ENCODE measurements around the gene ACKR3. TPM values are rescaled to one million over a fixed set of nuclear protein-coding genes. Genes with fewer than 3 reads are reported as not detected.

The ACKR3 gene
- total and polyA plus RNA-seq, 5 experiments from 2014 or later = 2.4 to 6.1 (median 5.0) TPM

GRCh38 chr2:236536727-236537398, 32.8 kb upstream of the ACKR3 start:
- ATAC-seq (peak; percentile 96 to 98), DNase-seq (peak; percentile 19 to 75 (median 50))
- POLR2A ChIA-PET = interaction anchor here (0.5 to 5.7 kb wide), 7 partner anchors 9 to 433 kb away, joined by 3 to 73 read pairs (median 6); partner anchors contain the start of gene ACKR3
- Mint-ChIP-seq H3K36me3 (peaks cover 14 to 21% (median 19%) of the 10 kb centered on the region in 3 donors), H3K4me3 (peak overlapping the region; percentile 93 to 100 (median 98)), H3K27me3 (no peaks in the 10 kb centered on the region), H3K4me1 (peaks cover 23 to 75% (median 60%) of the 10 kb centered on the region in 4 donors), H3K9me3 (peaks cover 0 to 3% (median 0%) of the 10 kb centered on the region in 9 donors), H3K27ac (peak overlapping the region; percentile 94 to 99 (median 97))

- Mint-ChIP-seq H3K9me3 (peaks cover 0 to 3% (median 0%) of the 10 kb centered on the region in 9 donors), H3K4me1 (peaks cover 27 to 89% (median 74%) of the 10 kb centered on the region in 4 donors), H3K27ac (peak overlapping the region; percentile 94 to 99 (median 96)), H3K36me3 (peaks cover 17 to 35% (median 24%) of the 10 kb centered on the region in 3 donors), H3K4me3 (peak overlapping the region; percentile 93 to 100 (median 98)), H3K27me3 (no peaks in the 10 kb centered on the region)
- peak in 1 of 2 donors; percentile 7 for ATAC-seq
- POLR2A ChIA-PET = interaction anchor here (0.6 to 5.7 kb wide), 3 partner anchors 10 to 1683 kb away, joined by 3 to 73 read pairs (median 36); partner anchors contain the start of gene ACKR3
- no peak for DNase-seq
Observed at GRCh38 chr2:236538242-236538641, 31.4 kb upstream of the ACKR3 start.

DNA sequence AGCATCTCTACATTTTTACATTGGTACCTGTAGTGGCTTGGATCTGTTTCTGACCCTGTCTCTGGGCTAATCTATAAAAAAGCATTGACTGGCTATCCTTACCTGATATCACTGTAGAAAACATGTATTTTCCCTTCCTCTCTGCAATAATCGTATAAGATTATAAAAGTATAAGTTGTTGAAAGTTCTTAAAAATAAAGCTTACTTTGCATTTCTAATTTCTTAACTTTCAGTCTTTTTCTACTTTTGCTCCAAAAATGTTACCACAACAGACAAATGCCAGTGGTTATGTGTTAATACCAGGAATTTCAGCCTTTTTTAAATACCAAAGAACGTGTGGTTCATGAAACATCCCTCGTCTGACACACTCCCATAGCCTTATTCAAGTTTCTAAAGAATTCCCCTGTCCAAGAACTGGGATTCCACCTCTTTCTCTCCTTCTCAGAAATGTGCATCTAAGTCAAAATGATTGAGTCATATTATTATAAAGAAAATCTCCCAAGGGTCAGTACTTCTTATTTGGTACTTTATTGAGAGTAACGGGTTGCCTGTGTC, 28.5 kb upstream of the ACKR3 start:
- Mint-ChIP-seq H3K9me3 (peaks cover 0 to 3% (median 0%) of the 10 kb centered on the region in 9 donors), H3K27ac (peak overlapping the region; percentile 37 to 99 (median 70)), H3K27me3 (no peaks in the 10 kb centered on the region), H3K4me3 (peak overlapping the region in 5 of 10 donors; percentile 8 to 93 (median 27)), H3K4me1 (peaks cover 40 to 97% (median 88%) of the 10 kb centered on the region in 4 donors), H3K36me3 (peaks cover 17 to 43% (median 26%) of the 10 kb centered on the region in 3 donors)
- no peak for DNase-seq
- ATAC-seq = no peak
- POLR2A ChIA-PET = interaction anchor here (1.2 kb wide), 1 partner anchor 26 kb away, joined by 3 read pairs; no protein-coding TSS in a partner anchor

GRCh38 chr2:236544362-236544761, 25.3 kb upstream of the ACKR3 start:
- POLR2A ChIA-PET = interaction anchor here (6.8 kb wide), 1 partner anchor 8 kb away, joined by 73 read pairs; no protein-coding TSS in a partner anchor
- no peaks in the 10 kb centered on the region for H3K27me3 Mint-ChIP-seq
- H3K9me3 Mint-ChIP-seq = peaks cover 0 to 3% (median 0%) of the 10 kb centered on the region in 9 donors
- ATAC-seq = no peak
- peak overlapping the region in 8 of 10 donors; percentile 16 to 71 (median 56) for H3K4me3 Mint-ChIP-seq
- H3K36me3 Mint-ChIP-seq = peaks cover 17 to 46% (median 26%) of the 10 kb centered on the region in 3 donors
- no peak for DNase-seq
- peak overlapping the region; percentile 82 to 99 (median 94) for H3K27ac Mint-ChIP-seq
- H3K4me1 Mint-ChIP-seq = peaks cover 53 to 98% (median 94%) of the 10 kb centered on the region in 4 donors

DNA sequence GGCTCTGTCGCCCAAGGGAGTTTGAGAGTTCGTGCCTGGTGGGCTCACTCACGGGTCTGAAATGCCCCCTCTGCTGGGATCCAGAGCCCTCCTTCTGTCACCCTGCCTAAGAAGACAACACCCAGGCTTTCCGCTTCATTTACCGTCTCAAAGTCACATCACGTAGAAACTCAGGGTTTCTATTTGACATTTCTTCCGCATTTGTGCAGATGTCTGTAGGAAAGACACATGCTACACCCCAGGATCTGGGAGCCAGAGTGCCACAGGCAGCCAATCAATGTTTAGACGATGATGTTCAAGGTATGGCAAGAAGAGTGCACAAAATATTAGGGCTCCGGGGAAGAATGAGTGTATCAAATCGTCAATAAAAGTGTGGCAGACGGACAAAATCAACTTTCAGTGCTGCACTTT, 24.4 kb upstream of the ACKR3 start:
- Mint-ChIP-seq H3K27me3 (no peaks in the 10 kb centered on the region), H3K27ac (peak overlapping the region; percentile 82 to 99 (median 94)), H3K9me3 (peaks cover 0 to 3% (median 0%) of the 10 kb centered on the region in 9 donors), H3K36me3 (peaks cover 8 to 39% (median 22%) of the 10 kb centered on the region in 3 donors), H3K4me1 (peaks cover 51 to 98% (median 94%) of the 10 kb centered on the region in 4 donors), H3K4me3 (peak overlapping the region; percentile 36 to 84 (median 68))
- no peak for DNase-seq
- POLR2A ChIA-PET = interaction anchor here (1.3 to 6.8 kb wide), 4 partner anchors 9 to 540 kb away, joined by 3 to 73 read pairs (median 12); no protein-coding TSS in a partner anchor
- ATAC-seq = no peak

- POLR2A ChIA-PET = interaction anchor here (1.0 to 6.8 kb wide), 5 partner anchors 9 to 539 kb away, joined by 3 to 73 read pairs (median 6); no protein-coding TSS in a partner anchor
- H3K27ac Mint-ChIP-seq = peak overlapping the region; percentile 82 to 99 (median 96)
- peak; percentile 57 to 65 for ATAC-seq
- peak overlapping the region; percentile 61 to 84 (median 70) for H3K4me3 Mint-ChIP-seq
- H3K27me3 Mint-ChIP-seq = no peaks in the 10 kb centered on the region
- peaks cover 0 to 3% (median 0%) of the 10 kb centered on the region in 9 donors for H3K9me3 Mint-ChIP-seq
- H3K4me1 Mint-ChIP-seq = peaks cover 51 to 98% (median 95%) of the 10 kb centered on the region in 4 donors
- H3K36me3 Mint-ChIP-seq = peaks cover 6 to 34% (median 16%) of the 10 kb centered on the region in 3 donors
- peak in 4 of 10 donors; percentile 7 to 43 (median 32) for DNase-seq
Observed at GRCh38 chr2:236545814-236546480, 23.7 kb upstream of the ACKR3 start.

DNA sequence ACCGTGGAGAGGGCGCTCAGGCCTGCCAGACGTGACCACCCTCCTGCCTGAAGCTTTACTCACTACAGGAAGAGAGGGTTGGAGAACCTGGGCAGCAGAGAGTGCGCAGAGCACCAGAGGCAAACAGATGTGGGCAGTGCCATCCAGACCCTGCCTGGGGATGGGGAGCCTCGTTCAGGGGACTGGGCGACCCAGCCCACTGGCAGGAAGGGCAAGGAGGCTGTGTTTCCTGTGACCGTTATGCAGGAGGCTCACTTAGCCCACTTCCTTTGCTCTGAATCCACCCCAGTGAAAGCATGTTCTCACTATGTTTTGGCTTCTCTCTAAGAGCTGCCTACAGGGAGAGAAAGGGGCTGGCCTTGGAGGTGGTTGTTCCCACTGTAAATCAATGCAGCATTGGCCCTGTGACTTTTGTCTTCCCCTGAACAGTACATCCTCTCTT, 23.0 kb upstream of the ACKR3 start:
- Mint-ChIP-seq H3K36me3 (peaks cover 5 to 28% (median 10%) of the 10 kb centered on the region in 3 donors), H3K9me3 (peaks cover 0 to 3% (median 0%) of the 10 kb centered on the region in 9 donors), H3K27ac (peak overlapping the region; percentile 82 to 99 (median 96)), H3K27me3 (no peaks in the 10 kb centered on the region), H3K4me1 (peaks cover 52 to 98% (median 94%) of the 10 kb centered on the region in 4 donors), H3K4me3 (peak overlapping the region; percentile 61 to 84 (median 70))
- DNase-seq (peak in 7 of 10 donors; percentile 6 to 67 (median 42)), ATAC-seq (peak; percentile 72 to 78)
- POLR2A ChIA-PET = interaction anchor here (1.0 to 6.8 kb wide), 5 partner anchors 9 to 539 kb away, joined by 3 to 73 read pairs (median 6); no protein-coding TSS in a partner anchor

DNA sequence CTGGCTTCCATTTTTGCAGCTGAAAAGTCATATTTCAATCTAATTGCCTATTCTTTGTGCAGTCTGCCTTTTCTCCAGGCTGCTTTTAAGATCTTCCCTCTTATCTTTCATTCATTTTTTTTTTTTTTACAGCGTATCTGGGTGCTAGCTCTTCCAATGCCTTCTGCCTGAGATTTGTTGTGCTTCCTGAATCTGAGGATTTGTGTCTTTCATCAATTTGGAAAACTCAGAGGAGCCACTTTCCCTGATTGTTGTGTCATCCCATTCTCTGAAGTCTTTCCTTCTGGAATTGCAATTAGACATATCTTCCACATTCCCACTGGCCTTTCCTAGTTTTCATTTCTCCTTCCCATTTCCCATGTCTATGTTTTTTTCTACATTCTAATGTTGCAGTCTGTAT, 21.9 kb upstream of the ACKR3 start:
- Mint-ChIP-seq H3K27me3 (no peaks in the 10 kb centered on the region), H3K36me3 (peaks cover 0 to 16% (median 3%) of the 10 kb centered on the region in 3 donors), H3K4me3 (peak overlapping the region in 9 of 10 donors; percentile 47 to 83 (median 68)), H3K4me1 (peaks cover 53 to 98% (median 94%) of the 10 kb centered on the region in 4 donors), H3K27ac (peak overlapping the region; percentile 82 to 99 (median 96)), H3K9me3 (no peaks in the 10 kb centered on the region)
- DNase-seq = no peak
- no peak for ATAC-seq
- POLR2A ChIA-PET = interaction anchor here (1.2 to 6.8 kb wide), 3 partner anchors 8 to 35 kb away, joined by 7 to 73 read pairs (median 18); no protein-coding TSS in a partner anchor

DNA sequence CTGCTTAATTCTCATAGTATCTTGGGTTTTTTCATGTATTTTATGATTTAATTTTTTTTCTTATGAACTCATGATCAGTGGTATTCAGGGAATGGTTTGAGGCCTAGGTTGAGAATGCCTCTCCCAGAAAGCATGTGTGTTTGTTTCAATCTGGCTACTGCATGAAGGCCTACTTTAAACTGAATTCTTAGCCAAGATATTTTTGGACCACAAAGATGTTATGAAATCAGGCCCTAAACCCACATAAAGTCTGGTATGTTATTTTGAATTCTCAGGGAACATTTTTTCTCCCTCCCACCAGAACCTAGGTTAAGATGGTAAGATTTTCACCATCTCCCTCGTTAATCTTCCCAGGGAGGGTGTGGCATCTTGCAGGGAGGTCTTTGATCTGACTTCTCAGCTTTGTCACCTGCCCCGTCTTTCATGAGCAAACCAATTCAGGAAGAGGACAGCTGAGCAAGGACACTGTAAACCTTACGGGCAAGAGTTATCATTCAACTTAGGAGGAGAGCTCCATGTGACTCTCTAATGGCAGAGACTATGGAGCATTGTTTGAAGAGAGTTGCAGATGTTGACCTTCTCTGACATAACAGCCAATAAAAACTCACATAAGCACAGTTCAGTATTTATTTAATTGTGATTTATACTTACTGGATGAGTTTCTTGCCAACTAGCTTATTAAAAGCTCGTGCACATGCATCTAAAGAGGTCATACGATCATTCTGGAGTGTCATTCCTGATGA, 21.3 kb upstream of the ACKR3 start:
- Mint-ChIP-seq H3K27me3 (no peaks in the 10 kb centered on the region), H3K4me3 (peak overlapping the region in 9 of 10 donors; percentile 47 to 83 (median 68)), H3K9me3 (no peaks in the 10 kb centered on the region), H3K27ac (peak overlapping the region; percentile 82 to 99 (median 96)), H3K36me3 (peaks cover 0 to 10% (median 3%) of the 10 kb centered on the region in 3 donors), H3K4me1 (peaks cover 54 to 97% (median 94%) of the 10 kb centered on the region in 4 donors)
- no peak for DNase-seq
- POLR2A ChIA-PET = interaction anchor here (1.0 to 6.8 kb wide), 3 partner anchors 12 to 36 kb away, joined by 4 to 73 read pairs (median 7); partner anchors contain the start of gene ACKR3
- ATAC-seq = no peak

DNA sequence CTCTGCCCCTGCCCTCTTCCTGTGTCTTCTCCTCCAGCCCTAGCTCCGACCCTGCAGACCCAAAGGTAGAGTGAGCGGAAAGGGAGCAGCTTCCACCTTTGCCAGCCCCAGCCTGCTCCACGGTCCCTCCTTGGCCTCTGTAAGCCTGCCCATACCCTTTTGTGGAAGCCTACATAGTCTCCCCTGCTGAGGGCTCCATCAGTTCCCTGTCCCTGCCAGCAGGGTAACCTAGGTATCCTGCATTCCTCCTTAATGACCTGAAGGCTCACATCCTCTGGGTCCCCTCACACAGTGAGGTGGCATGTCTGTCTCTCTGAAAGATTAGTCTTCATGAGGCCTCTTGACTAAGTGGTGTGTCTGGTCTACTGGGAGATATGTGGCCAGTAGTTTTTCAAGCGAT, 20.5 kb upstream of the ACKR3 start:
- Mint-ChIP-seq H3K4me3 (peak overlapping the region in 9 of 10 donors; percentile 4 to 69 (median 51)), H3K9me3 (peaks cover 0 to 6% (median 4%) of the 10 kb centered on the region in 9 donors), H3K27ac (peak overlapping the region; percentile 82 to 99 (median 96)), H3K36me3 (peaks cover 4 to 11% (median 8%) of the 10 kb centered on the region in 3 donors), H3K27me3 (no peaks in the 10 kb centered on the region), H3K4me1 (peaks cover 57 to 99% (median 95%) of the 10 kb centered on the region in 4 donors)
- DNase-seq = no peak
- ATAC-seq = no peak
- POLR2A ChIA-PET = interaction anchor here (1.0 to 6.8 kb wide), 2 partner anchors 13 to 20 kb away, joined by 4 to 73 read pairs; partner anchors contain the start of gene ACKR3

GRCh38 chr2:236550290-236550689, 19.3 kb upstream of the ACKR3 start:
- peaks cover 53 to 97% (median 93%) of the 10 kb centered on the region in 4 donors for H3K4me1 Mint-ChIP-seq
- H3K27ac Mint-ChIP-seq = peak overlapping the region; percentile 19 to 99 (median 90)
- H3K27me3 Mint-ChIP-seq = no peaks in the 10 kb centered on the region
- DNase-seq (no peak), ATAC-seq (no peak)
- POLR2A ChIA-PET = interaction anchor here (6.8 kb wide), 1 partner anchor 14 kb away, joined by 73 read pairs; no protein-coding TSS in a partner anchor
- peak overlapping the region in 3 of 10 donors; percentile 6 to 26 (median 6) for H3K4me3 Mint-ChIP-seq
- H3K9me3 Mint-ChIP-seq = peaks cover 0 to 15% (median 7%) of the 10 kb centered on the region in 9 donors
- peaks cover 8 to 12% (median 12%) of the 10 kb centered on the region in 3 donors for H3K36me3 Mint-ChIP-seq

Data from naive thymus-derived CD8-positive, alpha-beta T cell (primary cell).